H1 (cell line): ENCODE results near the gene SEMA3F. TPM values are rescaled to one million over a fixed set of nuclear protein-coding genes. Genes with fewer than 3 reads are reported as not detected.

Experiments used
- BCL11A ChIP-seq, 2 experiments: IDR thresholded peaks; one replicate each; pipeline ENCODE4 v1.6.1; 2011; ENCODE audit warnings: low read depth in 2 of 2, low read length in 2 of 2, mild to moderate bottlenecking in 2 of 2
- CBX5 ChIP-seq: fragments of 300-800, 300-1000 bp; sonication (generic); IDR thresholded peaks from 2 replicates; pipeline ENCODE4 v1.7.1; 2016; ENCODE audit warnings: antibody characterized with exemption, low read length, low read depth
- FOSL1 ChIP-seq: IDR thresholded peaks from 2 replicates; pipeline ENCODE4 v1.6.1; 2011; ENCODE audit warnings: mild to moderate bottlenecking, low read depth, low read length, moderate library complexity; ENCODE audit not compliant: insufficient read depth
- HDAC6 ChIP-seq: IDR thresholded peaks from one replicate; pipeline ENCODE4 v1.7.1; 2012; ENCODE audit warnings: low read depth, mild to moderate bottlenecking, inconsistent platforms, low read length, moderate library complexity
- MAFK ChIP-seq: IDR thresholded peaks from 2 replicates; pipeline ENCODE4 v1.6.1; 2012; ENCODE audit warnings: low read depth, mild to moderate bottlenecking, improper control_type of control experiment, low read length
- SIRT6 ChIP-seq: IDR thresholded peaks from one replicate; pipeline ENCODE4 v1.7.1; 2012; ENCODE audit warnings: low read length, inconsistent platforms
- SIX5 ChIP-seq: IDR thresholded peaks from 2 replicates; pipeline ENCODE4 v1.6.1; 2011; ENCODE audit warnings: mild to moderate bottlenecking, low read depth, low read length
- SP1 ChIP-seq: IDR thresholded peaks from 2 replicates; pipeline ENCODE4 v1.6.1; 2011; ENCODE audit warnings: low read depth, low read length
- SP2 ChIP-seq: IDR thresholded peaks from 2 replicates; pipeline ENCODE4 v1.6.1; 2012; ENCODE audit warnings: mild to moderate bottlenecking, low read length, inconsistent platforms
- SP4 ChIP-seq: IDR thresholded peaks from 2 replicates; pipeline ENCODE4 v1.6.1; 2012; ENCODE audit warnings: low read length, inconsistent platforms
- polyA plus RNA-seq, 7 experiments: library from polyadenylated mRNA; depleted of rRNA in 3 of 7; stranded (reverse) in 5 of 7; unstranded in 2 of 7; fragments of >200 nt in 5 of 7; fragments of 200-250 nt in 2 of 7; gene quantifications; 1 replicate in 5 of 7; 2 replicates in 1 of 7; 4 replicates in 1 of 7; pipeline versions ENCODE4 v1.2.1 to v1.2.3, GENCODE V29; 2011 to 2013; ENCODE audit warnings: missing spikeins in 2 of 7, mixed read lengths in 2 of 7
- total RNA-seq: library from RNA; stranded (reverse); fragmentation: NEBNext Ultra II Directional; extraction: Animal tissue kit (Norgen Biotek cat#: 25700); gene quantifications from 2 replicates; pipeline ENCODE4 v1.2.1, GENCODE V29; 2021

The SEMA3F gene
- total and polyA plus RNA-seq, 2 of the 8 experiments (the other 6 are each of a cell fraction or from before 2014, with no cell fraction given) = 20.3 to 37.0 TPM

- TF ChIP-seq CBX5 (no peak), SP1 (no peak), SIRT6 (no peak), FOSL1 (no peak), SIX5 (no peak), BCL11A (IDR thresholded peaks at IDR 0.05; ENCODE audit: low read depth in 2 of 2, low read length in 2 of 2) (no peak), SP4 (no peak), MAFK (no peak), HDAC6 (no peak), SP2 (no peak)
- TF ChIP-seq, all 59 proteins: peak for 0
Observed at GRCh38 chr3:50189989-50190388, 34.9 kb downstream of the SEMA3F start (continued).
